Amygdala (tissue), 56 donors: ENCODE measurements around the gene HTR4.

Experiments
- DNase-seq, 56 donors: peaks; one replicate each; lab custom pipeline; 2025; lab: John Stamatoyannopoulos, UW

Gene HTR4

DNA sequence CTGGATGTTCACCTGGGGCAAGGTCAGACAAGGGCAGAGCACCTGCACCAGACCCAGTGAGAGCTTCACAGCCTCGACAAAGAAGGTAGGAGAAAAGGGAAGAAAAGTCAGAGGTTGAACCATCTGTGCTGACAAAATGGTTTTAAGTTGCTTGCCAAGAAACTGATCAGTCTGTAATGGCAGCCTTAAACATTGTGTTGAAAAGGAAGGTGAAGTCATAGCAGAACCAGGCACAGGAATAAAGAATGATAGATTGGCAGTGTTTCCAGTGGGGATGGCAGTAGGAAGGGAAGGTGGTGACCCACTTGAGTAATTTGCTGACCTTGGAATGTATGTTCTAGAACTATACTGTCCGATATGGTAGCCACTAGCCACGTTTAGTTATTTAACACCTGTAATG is 34.2 kb downstream of the HTR4 start:
- DNase-seq = no peak

DNA sequence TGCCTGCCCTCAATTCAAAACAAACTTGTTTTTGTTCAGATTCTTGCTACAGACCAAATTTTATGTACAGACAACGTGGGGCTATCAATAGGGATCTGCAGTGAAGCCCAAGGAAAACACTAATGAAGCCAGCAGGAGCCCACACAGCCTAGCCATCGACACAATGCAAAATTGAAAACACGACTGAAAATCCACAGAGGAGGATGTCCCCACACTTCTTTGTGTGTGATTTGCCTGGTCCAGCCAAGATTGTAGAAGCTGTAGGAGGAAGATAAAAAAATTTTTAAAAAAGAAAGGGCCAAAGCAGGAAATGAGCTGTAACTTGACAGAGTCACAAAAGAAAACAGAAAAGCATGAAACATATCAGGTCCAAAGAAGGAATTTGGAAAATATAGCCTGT is 34.8 kb downstream of the HTR4 start:
- no peak for DNase-seq

GRCh38 chr5:148615644-148616275 is 38.6 kb downstream of the HTR4 start:
- DNase-seq = no peak

DNA sequence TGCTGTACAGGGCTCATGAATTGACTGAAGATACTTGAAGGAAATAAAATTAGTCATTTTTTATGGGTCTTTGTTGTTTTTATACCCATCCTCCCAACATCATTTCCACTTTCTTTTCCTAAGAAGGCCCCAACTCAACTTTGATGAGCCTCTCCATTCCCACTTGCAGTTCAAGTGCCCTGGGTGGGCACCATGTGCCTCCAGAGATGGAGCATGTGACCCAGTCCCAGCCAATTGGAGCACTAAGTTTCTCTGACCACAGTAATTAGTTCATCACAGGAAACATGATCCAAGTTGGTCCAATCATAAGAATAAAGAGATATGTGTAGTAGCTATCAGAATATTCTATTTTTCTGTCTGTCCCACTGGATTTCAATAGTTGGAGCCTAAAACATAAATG is 46.9 kb downstream of the HTR4 start:
- no peak for DNase-seq

DNA sequence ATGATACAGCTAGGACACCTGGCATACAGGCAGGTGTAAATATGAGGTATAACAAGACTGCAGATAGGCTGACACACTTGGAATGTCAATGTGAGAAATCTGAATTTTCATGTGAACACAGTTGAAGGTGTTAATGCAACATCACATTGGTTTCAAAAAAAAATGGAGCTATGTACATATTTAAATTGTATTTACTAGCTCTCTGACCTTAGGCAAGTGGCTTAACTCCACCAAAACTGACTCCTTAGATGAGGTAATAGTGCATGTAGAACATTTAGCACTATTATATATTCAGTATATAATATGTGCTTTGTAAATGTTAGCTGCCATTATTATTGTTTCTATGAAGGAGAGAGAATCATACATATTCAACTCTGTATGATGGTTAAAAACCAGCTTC is 48.0 kb downstream of the HTR4 start:
- no peak for DNase-seq

DNA sequence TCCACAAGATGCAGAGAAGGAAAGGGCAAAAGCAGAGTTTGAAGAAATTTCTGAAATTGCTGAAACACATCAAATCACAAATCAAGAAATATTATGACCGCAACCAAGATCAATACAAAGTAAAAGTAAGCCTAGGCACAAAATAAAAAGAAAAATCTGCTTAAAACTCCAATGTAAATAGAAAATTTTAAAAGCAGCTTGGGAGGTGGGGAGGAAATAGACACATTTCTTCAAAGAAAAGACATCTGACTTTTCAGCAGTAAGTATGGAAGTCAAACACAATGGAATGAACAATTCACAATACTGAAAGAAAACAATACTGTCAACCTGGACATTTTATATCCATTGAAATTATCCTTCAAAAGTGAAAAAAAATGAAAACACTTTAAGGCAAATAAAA is 55.1 kb downstream of the HTR4 start:
- DNase-seq = no peak

- no peak for DNase-seq
Measured at GRCh38 chr5:148595697-148596096, 58.6 kb downstream of the HTR4 start.

GRCh38 chr5:148586796-148587195 is 67.5 kb downstream of the HTR4 start:
- DNase-seq = no peak

DNA sequence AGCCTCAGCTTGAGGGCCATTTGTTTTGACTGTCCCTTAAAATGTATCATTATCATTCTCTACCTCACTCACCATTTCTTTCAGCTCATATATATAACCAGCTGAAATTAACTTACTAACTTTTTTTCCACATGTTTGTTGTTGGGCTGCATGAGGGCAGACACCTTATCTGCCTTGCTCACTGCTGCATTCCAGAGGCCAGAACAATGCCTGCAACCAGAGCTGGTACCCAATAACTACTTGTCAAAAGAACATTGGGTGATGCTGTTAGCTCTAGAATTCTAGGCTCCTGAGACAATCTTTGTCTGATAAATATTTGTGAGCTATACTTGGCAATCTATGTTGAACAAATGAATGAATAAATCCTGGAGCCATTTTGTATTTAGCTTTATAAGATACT is 68.3 kb downstream of the HTR4 start:
- no peak for DNase-seq

DNA sequence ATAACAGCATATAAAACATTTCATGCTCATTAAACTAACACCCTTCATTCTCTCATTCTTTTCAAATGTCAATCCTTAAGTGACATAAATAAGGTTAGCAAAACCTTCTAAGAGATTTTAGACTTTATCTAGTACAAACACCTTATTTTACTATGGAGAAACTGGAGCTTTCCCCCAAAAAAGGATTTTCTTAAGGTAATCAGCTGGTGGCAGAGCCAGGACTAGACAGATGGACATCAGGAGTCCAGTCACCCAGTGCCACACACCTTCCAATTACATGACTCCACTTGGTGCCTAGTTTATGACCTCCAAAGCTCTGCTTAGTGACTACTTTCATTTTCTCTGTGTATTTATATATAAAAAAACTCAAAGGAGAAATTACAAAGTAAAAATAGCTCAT is 70.2 kb downstream of the HTR4 start:
- no peak for DNase-seq

GRCh38 chr5:148583421-148583965 is 70.8 kb downstream of the HTR4 start:
- DNase-seq = no peak

- no peak for DNase-seq
Measured at GRCh38 chr5:148574167-148574566, 80.2 kb downstream of the HTR4 start.

GRCh38 chr5:148573374-148573773 is 81.0 kb downstream of the HTR4 start:
- no peak for DNase-seq

DNA sequence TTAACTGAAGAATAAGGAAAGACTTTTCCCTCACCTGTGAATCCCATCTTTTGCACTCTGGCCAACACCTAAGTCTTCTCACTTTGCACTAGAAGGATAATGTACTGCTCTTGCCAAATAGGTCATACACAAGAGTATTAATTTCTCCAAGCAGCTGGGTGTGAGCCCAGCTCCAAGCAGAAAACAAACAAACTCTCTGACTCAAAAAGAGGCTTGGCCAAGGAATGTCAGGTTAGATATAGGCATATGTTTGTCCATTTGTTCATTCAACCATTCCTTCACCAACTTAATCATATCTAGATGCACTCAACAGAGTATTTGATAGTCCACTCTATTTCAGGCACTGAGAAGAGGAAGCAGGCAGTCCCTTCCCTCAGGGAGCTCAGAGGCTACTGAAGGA is 84.4 kb downstream of the HTR4 start:
- no peak for DNase-seq

DNA sequence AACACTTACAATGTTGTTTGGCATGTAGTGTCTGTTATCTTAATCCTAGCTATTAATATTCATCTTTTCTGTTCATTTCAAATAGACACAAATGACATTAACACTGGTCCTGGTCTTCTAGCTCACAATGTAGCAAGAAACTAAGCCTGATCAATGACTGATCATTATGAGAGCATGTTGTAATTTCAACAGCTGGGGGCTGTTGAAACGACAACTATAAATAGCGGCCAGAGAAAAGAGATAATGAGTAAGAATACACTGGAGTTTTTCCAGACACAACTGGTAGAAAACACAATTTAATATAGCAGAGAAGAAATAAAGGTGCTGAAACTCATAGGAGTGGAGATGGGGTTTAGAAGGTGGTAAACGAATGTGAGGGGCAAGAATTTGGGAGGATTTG is 89.2 kb downstream of the HTR4 start:
- DNase-seq = no peak

- DNase-seq = no peak
Measured at GRCh38 chr5:148563021-148563420, 91.3 kb downstream of the HTR4 start.

DNA sequence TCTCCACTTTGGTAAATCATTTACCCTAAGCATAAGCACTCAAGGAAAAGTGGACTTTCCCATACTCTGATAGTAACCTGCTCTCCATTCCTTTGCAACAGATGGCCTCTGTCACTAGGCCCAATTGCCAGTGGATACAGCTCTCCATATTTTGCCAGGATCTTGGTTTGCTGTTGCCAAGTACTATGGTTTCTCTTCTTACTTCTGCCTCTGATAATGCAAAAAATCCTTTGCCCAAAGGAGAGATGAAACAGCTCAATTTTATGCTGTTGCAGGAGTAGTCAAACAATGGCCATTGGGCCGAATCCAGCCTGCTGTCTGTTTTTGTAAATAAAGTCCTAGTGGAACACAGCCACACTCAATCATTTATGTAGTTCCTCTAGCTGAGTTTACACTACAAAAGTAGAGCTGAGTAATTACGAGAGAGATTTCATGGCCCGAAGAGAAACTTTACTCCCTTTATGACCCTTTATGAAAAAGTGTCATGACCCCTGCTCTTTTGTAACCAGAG is 92.5 kb downstream of the HTR4 start:
- no peak for DNase-seq

DNA sequence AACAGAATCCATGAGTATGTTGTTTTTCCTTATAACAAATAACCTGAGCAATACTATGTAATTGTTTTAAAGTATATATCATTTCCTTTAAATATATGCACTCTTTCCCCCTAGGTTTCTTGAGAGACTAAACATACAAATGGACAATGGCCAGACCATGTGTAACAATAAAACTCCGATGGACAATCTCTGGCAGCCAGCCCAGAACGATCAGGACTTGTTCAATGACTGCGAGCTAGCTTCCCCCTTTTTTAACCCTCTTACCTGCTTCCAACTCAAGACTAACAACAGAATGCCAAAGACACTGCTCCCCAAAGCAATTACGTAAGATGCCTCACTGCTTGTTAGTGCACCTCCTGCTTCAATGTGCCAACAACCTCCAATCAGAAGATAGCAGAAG is 94.9 kb downstream of the HTR4 start:
- no peak for DNase-seq

DNA sequence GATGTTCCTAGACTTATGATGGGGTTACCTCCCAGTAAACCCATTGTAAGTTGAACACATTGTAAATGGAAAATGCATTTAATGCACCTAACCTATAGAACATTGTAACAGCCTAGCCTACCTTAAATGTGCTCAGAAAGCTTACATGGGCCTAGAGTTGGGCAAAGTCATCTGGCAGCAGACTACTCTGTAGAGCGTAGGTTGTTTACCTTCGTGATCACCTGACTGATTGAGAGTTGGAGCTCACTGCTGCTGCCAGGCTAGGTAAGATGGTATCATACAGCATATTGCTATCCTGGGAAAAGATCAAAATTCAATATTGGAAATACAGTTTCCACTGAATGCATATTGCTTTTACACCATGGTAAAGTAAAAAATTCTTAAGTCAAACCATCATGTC is 95.4 kb downstream of the HTR4 start:
- DNase-seq = no peak

DNA sequence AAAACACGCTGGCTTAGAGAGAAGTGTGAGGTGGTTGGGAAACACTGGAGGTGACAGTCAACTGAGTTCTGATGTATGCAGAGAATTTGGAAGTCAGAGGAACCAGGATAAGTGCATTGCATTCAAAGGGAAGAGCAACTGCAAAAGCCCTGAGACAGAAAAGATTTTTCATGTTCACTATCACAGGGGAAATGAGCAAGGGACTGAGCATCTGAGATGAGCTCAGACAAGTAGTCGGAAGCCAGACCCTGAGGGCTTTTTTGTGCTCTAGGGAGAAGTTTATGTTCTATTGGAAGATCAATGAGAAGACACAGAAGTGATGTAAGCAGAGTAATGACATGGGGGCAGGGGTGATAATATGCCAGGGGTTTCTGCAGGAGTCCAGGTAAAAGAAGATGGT is 97.5 kb downstream of the HTR4 start:
- DNase-seq = no peak

- DNase-seq = no peak
Measured at GRCh38 chr5:148554621-148555020, 99.7 kb downstream of the HTR4 start.

- DNase-seq = no peak
Measured at GRCh38 chr5:148543727-148544126, 110.6 kb downstream of the HTR4 start.

DNA sequence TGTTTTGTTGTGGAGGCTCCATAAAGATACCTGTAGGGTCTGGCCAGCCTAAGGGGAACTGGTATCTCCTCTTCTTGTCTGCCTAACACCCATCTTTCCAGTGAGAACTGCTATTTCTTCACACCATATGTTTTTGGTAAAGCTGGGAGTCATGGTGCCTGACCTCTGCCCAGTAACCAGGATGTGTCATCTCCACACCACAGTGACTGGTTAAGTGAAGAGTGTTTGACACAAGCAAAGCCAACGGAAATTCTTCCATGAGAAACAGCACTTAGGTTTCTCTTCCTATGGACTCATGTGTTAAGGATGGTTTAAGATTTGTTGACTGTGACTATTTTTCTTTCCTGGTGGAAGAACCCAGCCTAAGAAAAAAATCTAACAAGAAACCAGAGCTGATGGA is 111.5 kb downstream of the HTR4 start:
- DNase-seq = no peak
